ENCODE measurements around the gene GBA2. TPM values are rescaled to one million over a fixed set of nuclear protein-coding genes. Genes with fewer than 3 reads are reported as not detected.

The GBA2 gene
- total RNA-seq, 1 donor from 2014 or later = 44.8 TPM

DNA sequence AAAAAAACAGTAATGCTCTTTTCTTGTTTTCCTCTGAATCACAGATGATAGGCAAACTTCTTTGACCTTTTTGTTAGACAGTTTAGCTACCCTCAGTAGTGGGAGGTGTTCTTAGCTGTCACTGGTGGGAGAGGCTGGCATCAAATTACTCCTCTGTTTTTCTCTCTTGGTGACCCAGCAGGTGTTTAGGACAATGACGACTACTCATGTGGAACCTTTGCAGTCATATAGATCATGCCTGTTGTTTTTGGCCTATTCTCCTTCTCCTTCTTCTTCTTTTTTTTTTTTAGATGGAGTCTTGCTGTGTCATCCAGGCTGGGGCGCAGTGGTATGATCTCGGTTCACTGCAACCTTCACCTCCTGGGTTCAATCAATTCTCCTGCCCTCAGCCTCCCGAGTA, 27.0 kb upstream of the GBA2 start:
- no peak overlapping the region for H3K9ac ChIP-seq
- H3F3A ChIP-seq (ENCODE audit: low read depth) = peaks cover 17% of the 10 kb centered on the region
- H3K9me3 ChIP-seq (ENCODE audit: low read depth) = no peaks in the 10 kb centered on the region
- H3K4me3 ChIP-seq = peak overlapping the region; percentile 9
- H3K4me2 ChIP-seq = peak overlapping the region; percentile 52
- Mint-ChIP-seq H3K27me3 (ENCODE audit: insufficient read depth, low read depth) (no peaks in the 10 kb centered on the region), H3K36me3 (no peaks in the 10 kb centered on the region), H3K27ac (peak overlapping the region; percentile 30), H3K4me1 (peaks cover 18% of the 10 kb centered on the region), H3K4me3 (no peak overlapping the region), H3K9me3 (no peaks in the 10 kb centered on the region)
- H3K27ac ChIP-seq = no peak overlapping the region
- no peaks in the 10 kb centered on the region for H3K79me2 ChIP-seq (ENCODE audit: low read depth)
- no peaks in the 10 kb centered on the region for H3K27me3 ChIP-seq
- no peaks in the 10 kb centered on the region for H3K36me3 ChIP-seq
- peaks cover 18% of the 10 kb centered on the region for H3K4me1 ChIP-seq
- H4K20me1 ChIP-seq (ENCODE audit: low read depth) = peaks cover 26% of the 10 kb centered on the region
- TF ChIP-seq EZH2phosphoT487 (IDR thresholded peaks at IDR 0.05) = no peak
- TF ChIP-seq EZH2 (IDR thresholded peaks at IDR 0.05) = no peak
- TF ChIP-seq, protein P1, sequence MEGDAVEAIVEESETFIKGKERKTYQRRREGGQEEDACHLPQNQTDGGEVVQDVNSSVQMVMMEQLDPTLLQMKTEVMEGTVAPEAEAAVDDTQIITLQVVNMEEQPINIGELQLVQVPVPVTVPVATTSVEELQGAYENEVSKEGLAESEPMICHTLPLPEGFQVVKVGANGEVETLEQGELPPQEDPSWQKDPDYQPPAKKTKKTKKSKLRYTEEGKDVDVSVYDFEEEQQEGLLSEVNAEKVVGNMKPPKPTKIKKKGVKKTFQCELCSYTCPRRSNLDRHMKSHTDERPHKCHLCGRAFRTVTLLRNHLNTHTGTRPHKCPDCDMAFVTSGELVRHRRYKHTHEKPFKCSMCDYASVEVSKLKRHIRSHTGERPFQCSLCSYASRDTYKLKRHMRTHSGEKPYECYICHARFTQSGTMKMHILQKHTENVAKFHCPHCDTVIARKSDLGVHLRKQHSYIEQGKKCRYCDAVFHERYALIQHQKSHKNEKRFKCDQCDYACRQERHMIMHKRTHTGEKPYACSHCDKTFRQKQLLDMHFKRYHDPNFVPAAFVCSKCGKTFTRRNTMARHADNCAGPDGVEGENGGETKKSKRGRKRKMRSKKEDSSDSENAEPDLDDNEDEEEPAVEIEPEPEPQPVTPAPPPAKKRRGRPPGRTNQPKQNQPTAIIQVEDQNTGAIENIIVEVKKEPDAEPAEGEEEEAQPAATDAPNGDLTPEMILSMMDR (IDR thresholded peaks at IDR 0.05) = no peak
- no peak overlapping the region for H2AFZ ChIP-seq (replicated peaks)
- DNase-seq (ENCODE audit: low spot score) = no peak

DNA sequence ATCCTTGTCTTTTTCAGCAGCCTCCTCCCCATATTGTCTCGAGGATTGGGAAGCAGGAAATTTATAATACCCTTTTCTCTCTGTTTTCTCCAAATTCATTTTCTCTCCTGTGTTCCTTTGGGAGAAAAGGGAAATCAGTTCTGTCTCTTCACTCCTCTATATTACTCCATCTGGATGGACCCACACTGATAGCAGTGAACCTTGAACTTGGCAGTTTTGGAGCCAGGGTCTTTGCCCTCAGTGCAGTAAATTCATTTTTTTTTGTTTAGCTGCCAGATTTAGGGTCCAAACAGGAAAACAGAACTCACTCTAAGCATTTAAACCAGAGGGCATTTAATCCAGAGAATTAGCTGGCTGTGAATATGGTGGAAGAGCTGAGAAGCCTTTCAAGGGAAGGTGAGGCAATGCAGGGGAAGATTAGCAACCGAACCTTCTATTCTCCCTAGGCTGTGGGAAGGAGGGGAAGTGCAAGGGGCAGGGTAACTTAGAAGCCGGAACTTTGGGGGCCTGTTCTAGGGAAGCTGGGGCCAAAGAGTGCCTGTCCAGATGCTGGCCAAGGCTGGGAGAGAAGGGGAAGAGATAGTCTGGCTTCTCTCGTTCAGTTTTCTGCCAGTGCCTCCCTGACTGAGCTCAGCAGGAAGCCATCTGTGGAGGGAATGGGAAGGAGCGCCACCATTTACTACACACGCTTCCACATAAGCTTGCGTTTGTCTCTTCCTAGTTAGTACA, 26.0 kb upstream of the GBA2 start:
- no peak for TF ChIP-seq EZH2phosphoT487 (IDR thresholded peaks at IDR 0.05)
- TF ChIP-seq EZH2 (IDR thresholded peaks at IDR 0.05) = no peak
- TF ChIP-seq, protein P1 (IDR thresholded peaks at IDR 0.05) = no peak
- H3K4me1 Mint-ChIP-seq = peaks cover 18% of the 10 kb centered on the region
- DNase-seq (ENCODE audit: low spot score) = peak; percentile 51

DNA sequence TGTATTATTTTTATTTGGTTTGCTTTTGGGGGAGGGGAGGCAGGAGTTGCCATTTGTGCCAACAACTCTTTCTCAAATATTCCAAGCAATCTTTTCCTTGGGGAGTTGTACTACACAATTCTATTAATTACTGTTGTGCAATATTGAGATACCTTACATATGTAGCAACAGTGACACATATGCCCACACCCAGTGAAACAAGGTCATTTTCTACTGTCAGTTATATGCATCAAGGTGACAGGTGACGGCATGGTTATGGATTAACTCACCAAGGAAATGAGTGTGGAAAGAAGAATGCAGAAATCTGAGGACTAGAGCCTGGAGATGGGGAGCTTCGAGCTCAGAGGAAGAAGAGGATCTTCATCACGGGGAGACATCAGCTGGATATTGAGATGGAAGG, 22.9 kb upstream of the GBA2 start:
- H4K20me1 ChIP-seq (ENCODE audit: low read depth) = peaks cover 40% of the 10 kb centered on the region
- peaks cover 18% of the 10 kb centered on the region for H3K4me1 ChIP-seq
- H2AFZ ChIP-seq (replicated peaks) = no peak overlapping the region
- H3F3A ChIP-seq (ENCODE audit: low read depth) = peaks cover 17% of the 10 kb centered on the region
- no peak overlapping the region for H3K27ac Mint-ChIP-seq
- DNase-seq (ENCODE audit: low spot score) = no peak
- TF ChIP-seq, protein P1 (IDR thresholded peaks at IDR 0.05) = no peak
- no peak for TF ChIP-seq EZH2 (IDR thresholded peaks at IDR 0.05)
- TF ChIP-seq EZH2phosphoT487 (IDR thresholded peaks at IDR 0.05) = no peak
- no peak overlapping the region for H3K9ac ChIP-seq
- no peaks in the 10 kb centered on the region for H3K79me2 ChIP-seq (ENCODE audit: low read depth)
- H3K36me3 ChIP-seq = no peaks in the 10 kb centered on the region
- H3K4me3 Mint-ChIP-seq = no peak overlapping the region
- H3K27me3 Mint-ChIP-seq (ENCODE audit: insufficient read depth, low read depth) = no peaks in the 10 kb centered on the region
- H3K4me2 ChIP-seq = no peak overlapping the region
- H3K9me3 ChIP-seq (ENCODE audit: low read depth) = no peaks in the 10 kb centered on the region
- H3K9me3 Mint-ChIP-seq = no peaks in the 10 kb centered on the region
- H3K27me3 ChIP-seq = no peaks in the 10 kb centered on the region
- H3K27ac ChIP-seq = no peak overlapping the region
- H3K4me3 ChIP-seq = no peak overlapping the region
- H3K4me1 Mint-ChIP-seq = peaks cover 18% of the 10 kb centered on the region
- no peaks in the 10 kb centered on the region for H3K36me3 Mint-ChIP-seq

More for the DNA sequence above, 26.0 kb upstream of the GBA2 start:
- no peaks in the 10 kb centered on the region for H3K27me3 ChIP-seq
- no peaks in the 10 kb centered on the region for H3K36me3 ChIP-seq
- Mint-ChIP-seq H3K4me3 (no peak overlapping the region), H3K36me3 (no peaks in the 10 kb centered on the region), H3K27me3 (ENCODE audit: insufficient read depth, low read depth) (no peaks in the 10 kb centered on the region), H3K27ac (peak overlapping the region; percentile 35), H3K9me3 (no peaks in the 10 kb centered on the region)
- peak overlapping the region; percentile 52 for H3K4me2 ChIP-seq
- peaks cover 27% of the 10 kb centered on the region for H4K20me1 ChIP-seq (ENCODE audit: low read depth)
- no peaks in the 10 kb centered on the region for H3K9me3 ChIP-seq (ENCODE audit: low read depth)
- no peak overlapping the region for H3K27ac ChIP-seq
- H3K79me2 ChIP-seq (ENCODE audit: low read depth) = no peaks in the 10 kb centered on the region
- H3K9ac ChIP-seq = no peak overlapping the region
- H2AFZ ChIP-seq (replicated peaks) = no peak overlapping the region
- peaks cover 18% of the 10 kb centered on the region for H3K4me1 ChIP-seq
- H3K4me3 ChIP-seq = peak overlapping the region; percentile 20
- peaks cover 17% of the 10 kb centered on the region for H3F3A ChIP-seq (ENCODE audit: low read depth)
